ENCODE data around the gene GPER1.

DNA sequence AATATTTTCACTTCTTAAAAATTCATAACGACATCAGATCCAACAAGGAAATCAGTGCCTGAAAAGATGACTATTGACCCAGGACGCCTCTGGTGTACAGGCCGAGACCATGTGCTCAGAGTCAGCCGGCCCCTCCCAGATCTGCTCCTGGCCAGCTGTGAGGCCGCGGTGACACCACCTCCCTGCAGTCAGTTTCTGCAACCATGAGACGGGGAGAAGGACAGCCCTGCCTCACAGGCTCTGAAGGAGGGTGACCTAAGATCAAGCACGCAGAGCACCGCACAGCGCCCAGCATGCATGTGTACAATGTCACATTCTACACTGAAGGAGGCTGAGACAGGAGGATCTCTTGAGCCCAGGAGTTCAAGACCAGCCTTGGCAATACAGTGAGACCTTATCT lies 2.6 kb upstream of the GPER1 start:
- TF ChIP-seq, protein P1, sequence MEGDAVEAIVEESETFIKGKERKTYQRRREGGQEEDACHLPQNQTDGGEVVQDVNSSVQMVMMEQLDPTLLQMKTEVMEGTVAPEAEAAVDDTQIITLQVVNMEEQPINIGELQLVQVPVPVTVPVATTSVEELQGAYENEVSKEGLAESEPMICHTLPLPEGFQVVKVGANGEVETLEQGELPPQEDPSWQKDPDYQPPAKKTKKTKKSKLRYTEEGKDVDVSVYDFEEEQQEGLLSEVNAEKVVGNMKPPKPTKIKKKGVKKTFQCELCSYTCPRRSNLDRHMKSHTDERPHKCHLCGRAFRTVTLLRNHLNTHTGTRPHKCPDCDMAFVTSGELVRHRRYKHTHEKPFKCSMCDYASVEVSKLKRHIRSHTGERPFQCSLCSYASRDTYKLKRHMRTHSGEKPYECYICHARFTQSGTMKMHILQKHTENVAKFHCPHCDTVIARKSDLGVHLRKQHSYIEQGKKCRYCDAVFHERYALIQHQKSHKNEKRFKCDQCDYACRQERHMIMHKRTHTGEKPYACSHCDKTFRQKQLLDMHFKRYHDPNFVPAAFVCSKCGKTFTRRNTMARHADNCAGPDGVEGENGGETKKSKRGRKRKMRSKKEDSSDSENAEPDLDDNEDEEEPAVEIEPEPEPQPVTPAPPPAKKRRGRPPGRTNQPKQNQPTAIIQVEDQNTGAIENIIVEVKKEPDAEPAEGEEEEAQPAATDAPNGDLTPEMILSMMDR (conservative IDR thresholded peaks at IDR 0.05; ENCODE audit: low read depth in 2 of 2), result no peak
- TF ChIP-seq EZH2 (IDR thresholded peaks at IDR 0.05; ENCODE audit: low read depth, unreplicated experiment), result no peak
